Embryonic facial prominence (tissue), 1 donor: ENCODE data around the gene MZT2A.
"Not testable (repeated sequence)": the region's sequence is repeated elsewhere in the genome, so short reads cannot be mapped to it uniquely, and the experiment has no call there.

Experiments
- DNase-seq: peaks from one replicate; pipeline ENCODE4 v3.0.0-alpha.2; 2016; ENCODE audit errors: extremely low spot score

MZT2A gene

DNA sequence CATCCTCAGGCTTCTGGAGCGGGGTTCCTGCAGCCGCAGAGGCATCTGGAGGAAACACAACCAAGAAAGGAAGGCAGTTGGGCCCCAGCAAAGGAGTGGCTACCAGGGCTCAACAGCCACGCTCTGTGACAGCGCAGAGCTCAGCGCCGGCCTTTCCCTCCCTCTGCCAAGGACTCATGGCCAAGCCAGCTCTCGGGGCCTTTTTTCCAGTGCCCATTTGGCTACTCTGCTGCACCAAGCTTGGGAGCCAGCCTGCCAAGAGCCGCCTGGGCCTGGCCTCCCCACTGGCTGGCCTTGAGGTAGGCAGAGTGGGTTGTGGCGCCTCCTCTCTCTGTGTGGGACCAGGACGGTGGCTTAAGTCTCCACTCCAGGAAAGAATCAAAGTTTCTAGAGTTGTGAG lies 28.3 kb upstream of the MZT2A start:
- DNase-seq = no peak

DNA sequence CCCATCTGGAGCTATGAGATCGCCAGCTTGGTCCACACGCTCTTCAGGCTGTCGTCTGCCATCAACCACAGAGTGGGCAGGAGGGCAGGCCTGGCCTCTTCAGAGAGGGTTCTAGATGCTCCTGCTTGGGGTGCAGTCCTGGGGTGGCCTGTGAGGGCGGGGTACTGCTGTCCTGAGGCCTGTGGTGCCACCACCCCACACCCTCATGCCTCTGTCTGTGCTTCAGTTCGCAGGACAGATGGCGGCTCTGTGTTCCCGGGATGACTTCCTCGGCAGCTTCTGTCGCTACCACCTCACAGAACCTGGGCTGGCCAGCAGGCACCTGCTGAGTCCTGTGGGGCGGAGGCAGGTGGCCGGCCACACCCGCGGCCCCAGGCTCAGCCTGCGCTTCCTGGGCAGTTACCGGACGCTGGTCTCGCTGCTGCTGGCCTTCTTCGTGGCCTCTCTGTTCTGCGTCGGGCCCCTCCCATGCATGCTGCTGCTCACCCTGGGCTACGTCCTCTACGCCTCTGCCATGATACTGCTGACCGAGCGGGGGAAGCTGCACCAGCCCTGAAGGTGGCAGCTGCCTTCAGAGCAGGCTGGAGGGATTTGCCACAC lies 27.8 kb upstream of the MZT2A start:
- DNase-seq = not testable (repeated sequence)

DNA sequence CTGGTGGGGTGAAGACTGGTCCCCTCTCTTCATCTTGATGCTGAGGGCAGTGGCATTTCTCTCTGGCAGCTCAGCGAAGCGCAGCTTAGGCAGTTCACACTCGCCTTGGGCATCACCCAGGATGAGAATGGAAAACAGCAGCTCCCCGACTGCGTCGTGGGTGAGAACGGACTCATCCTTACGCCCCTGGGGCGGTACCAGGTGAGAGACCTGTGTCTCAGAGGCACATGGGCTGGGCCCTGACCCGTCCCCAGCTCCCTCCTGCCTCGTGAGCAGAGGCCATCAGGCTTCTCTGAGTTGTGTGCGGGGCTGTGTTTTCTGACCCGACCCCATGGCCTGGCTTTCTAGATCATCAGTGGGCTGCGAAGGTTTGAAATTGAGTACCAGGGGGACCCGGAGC lies 27.3 kb upstream of the MZT2A start:
- DNase-seq = no peak

DNA sequence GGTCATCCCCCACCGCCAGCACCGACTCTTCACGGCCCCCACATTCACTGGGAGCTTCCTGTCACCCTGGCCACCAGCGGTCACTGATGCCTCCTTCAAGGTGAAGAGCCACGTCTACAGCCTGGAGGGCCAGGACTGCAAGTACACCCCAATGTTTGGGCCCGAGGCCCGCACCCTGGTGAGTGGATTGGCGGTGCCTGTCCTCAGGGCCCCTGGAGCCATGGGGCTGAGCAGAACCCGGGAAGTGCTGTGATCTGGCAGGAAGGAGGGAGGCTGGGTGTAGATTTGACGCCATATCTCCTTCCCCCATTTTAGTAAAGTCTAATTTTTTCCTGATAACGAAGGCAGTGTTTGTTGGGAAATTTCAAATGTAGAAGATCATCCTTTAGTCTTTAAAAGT lies 26.3 kb upstream of the MZT2A start:
- not testable (repeated sequence) for DNase-seq

DNA sequence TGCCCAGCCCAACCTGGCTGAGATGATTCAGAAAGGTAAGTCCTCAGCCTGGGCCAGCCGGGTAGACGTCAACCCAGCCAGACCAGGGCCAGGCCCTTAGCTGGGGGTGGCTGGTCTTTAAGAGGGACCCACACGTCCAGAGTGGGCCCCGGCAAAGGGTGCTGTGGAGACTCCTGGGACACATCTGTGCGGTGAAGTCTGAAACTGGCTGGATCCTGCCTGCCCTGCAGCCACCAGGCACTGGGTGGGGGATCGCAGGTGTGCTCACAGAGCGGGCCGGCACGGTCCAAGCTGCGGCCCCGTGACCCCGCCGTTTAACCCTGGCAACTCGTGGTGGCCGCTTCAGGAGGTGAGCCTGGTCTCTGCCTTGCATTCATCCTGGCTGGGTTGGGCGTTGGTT lies 25.7 kb upstream of the MZT2A start:
- DNase-seq = not testable (repeated sequence)

DNA sequence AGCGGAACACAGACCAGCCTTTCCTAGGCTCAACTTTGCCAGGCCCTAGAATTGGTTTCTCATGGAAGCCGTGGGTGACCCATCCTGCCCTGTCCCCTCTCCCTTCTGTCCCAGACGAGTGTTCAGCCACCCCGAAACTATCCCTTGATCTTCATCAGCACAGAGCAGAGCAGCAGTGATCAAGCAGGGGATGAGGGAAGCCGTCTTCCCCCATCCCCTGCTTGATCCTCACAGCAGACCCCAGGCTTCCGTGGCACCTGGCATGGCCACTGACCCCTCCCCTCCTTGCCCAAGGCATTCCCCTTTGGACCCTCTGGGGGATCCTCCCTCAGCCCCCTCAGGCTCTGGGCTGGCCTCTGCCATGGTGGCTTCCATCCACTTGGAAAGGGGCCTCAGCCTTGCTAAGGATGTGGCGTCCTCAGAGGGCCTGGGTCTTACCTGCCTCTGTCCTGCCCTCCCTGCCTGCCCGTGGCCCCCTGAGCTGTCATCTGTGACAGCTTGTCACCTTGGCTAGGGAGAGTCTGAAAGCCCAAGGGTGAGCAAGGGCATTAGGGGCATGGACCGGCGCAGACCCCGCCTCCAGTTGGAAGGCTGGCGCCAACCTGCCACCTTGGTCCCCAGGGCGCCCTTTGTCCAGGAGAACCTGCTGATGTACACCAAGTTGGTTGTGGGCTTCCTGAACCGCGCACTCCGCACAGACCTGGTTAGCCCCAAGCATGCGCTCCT lies 25.1 kb upstream of the MZT2A start:
- DNase-seq = no peak

DNA sequence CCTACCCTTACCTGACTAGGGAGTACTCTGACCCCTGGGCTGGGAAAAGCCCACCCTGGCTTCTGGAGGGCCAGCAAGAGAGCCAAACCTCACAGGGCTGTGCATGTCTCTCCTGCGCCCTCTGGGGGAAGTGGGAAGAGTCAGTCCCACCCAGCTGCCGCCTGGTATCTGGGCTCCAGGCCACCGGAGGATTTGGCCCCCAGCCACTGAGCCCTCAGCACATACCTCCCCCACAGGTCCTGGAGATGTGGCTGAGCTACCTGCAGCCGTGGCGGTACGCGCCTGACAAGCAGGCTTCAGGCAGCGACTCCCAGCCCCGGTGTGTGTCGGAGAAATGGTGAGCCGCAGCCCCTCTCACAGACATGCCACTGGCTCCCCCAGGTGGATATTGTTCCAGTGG lies 24.4 kb upstream of the MZT2A start:
- not testable (repeated sequence) for DNase-seq

DNA sequence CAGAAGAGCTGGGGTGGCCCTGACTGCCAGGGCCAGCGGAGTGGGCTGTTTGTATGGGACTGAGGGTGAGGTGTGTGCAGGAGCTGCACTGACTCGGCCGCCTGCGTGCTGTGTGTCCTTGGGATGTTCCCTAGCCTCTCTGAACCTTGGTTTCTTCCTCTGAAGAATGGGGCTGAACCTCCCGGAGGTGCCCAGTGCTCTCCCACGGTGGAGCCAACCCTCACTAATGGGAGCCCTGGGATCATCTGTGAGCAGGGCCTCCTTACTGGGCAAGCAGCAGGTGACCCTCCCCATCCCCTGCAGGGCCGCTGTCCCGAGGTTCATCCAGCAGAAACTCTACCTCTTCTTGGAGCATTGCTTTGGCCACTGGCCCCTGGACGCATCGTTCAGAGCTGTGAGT lies 23.8 kb upstream of the MZT2A start:
- no peak for DNase-seq

DNA sequence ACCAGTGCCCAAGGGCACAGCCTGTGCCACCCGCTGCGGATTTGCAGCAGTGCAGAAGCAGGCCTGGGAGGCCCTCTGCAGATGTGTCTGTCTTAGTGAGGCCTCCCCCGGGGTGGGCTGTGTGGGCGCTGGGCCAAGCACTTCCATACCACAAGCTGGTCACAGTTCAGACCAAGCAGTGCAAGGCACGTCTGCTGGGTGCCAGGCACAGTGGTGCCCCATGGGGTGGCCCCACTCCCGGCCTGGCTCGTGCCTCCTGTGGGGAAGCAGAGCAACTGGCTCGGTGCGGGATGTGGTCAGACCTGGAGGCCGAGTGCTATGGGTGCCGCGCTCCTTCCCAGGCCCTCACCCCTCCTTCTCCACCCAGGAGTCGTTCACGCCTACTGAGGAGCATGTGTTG lies 23.0 kb upstream of the MZT2A start:
- DNase-seq = not testable (repeated sequence)

DNA sequence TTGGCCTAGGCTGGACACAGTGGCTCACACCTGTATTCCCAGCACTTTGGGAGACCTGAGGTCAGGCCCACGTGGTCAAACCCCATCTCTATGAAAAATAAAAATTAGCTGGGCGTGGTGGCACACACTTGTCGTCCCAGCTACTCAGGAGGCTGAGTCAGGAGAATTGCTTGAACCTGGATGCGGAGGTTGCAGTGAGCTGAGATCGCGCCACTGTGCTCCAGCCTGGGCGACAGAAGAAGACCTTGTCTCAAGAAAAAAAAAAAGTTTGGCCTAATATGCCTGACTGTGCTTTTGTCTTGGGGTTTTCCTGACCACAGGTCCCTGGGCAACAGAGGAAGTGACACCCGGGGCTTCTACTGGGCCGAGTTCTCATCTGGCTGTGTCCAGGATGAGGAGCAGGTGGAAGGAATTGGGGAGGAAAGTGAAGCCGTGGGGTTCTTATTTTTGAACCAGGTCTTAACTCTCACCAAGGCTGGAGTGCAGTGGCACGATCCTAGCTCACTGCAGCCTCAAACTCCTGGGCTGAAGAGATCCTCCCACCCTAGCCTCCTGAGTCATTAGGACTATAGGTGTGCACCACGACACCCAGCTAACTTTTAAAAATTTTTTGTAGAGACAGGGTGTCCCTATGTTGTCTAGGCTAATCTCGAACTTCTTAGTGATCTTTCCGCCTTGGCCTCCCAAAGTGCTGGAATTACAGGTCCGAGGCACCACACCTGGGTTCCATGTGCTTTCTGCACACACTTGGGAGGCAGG lies 22.4 kb upstream of the MZT2A start:
- DNase-seq = not testable (repeated sequence)

DNA sequence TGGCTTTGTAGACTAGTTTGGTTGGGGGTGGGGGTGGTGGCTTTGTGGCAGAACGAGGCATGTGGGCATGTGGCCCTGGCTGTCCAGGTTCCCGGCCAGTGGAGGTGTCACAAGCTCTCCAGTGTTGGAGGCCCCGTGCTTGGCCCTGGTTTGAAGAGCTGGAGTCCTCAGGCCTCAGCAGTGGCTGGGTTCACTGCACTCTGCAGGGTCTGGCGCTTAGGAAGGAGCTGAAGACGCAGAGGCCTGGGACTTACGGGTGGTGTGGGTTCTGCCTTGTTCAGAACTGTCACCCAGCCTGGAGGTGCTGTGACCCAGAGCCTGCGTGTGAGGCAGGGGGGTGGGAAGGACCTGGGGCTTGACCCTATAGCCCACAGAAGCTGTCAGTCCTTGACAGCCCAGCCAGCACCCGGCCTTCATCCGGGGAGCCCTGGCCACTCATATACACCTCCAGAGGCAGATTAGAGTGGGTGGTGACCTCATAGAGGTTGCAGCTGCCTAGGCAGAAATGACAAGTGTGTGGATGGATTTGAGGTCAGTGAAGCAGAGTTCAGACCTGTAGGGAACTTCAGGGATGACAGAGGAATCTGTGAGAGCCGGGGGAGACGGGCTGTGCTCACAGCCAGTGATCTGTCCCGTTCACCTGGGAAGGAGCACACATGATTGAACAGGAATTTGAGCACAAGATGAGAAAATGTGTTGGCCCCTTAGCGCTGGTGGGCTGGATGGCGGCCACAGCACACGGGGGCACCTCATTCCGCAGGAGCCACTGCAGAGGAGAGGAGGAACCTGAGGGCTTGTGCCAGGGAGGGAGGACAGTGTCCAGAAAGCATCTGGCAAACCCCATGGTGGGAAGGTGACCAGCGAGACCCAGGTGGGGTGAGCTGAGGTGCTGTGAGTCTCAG lies 20.0 kb upstream of the MZT2A start:
- DNase-seq = not testable (repeated sequence)

DNA sequence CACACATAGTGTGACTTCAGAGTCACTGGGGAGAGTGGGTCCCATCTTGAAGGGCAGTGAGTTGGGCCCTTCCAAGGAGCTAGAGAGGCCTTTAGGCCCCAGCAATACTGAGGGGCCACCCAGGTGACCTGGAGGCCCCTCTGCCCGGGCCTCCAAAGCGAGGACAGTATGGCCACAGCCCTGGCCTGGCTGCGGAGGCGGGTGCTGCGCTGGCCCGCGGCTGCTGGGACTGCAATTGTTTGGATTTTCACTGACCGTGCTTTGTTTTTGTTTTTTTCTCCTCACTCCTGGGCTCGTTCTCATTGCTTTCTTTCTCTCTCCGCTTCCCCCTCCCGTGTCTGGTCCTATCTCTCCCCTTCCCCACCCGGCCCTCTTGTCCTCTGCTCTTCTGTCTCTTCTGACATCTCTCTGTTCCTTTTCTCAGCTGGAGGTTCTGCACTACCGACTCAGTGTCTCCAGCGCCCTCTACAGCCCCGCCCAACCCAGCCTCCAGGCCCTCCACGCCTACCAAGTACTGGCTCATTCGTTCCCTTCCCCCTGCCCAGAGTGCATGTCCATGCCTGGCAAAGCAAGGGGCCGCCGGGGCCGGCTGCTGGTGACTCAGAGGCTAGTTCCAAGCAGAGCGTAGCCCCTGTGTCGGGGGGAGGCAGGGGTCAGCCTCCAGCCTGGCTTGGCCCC lies 19.2 kb upstream of the MZT2A start:
- DNase-seq = not testable (repeated sequence)

DNA sequence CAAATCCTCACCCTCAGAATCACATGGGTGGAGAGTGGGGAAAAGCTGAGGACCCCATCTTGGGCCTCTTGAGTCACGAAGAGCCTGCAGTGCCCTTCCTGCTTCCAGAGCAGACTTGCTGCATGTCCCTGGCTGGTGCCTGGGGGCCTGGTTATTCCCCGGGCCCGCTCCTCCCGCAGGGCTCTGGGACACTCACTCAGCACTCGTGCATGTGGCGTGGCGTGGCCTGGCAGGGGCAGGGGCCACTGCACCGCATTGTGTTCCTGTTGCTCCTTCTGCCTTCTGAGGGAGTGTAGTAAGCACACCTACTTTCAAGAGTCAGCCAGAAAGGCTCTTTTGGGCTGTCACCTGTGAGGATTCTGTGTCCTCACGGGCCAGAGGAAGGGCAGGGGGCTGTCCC lies 17.4 kb upstream of the MZT2A start:
- DNase-seq = no peak

DNA sequence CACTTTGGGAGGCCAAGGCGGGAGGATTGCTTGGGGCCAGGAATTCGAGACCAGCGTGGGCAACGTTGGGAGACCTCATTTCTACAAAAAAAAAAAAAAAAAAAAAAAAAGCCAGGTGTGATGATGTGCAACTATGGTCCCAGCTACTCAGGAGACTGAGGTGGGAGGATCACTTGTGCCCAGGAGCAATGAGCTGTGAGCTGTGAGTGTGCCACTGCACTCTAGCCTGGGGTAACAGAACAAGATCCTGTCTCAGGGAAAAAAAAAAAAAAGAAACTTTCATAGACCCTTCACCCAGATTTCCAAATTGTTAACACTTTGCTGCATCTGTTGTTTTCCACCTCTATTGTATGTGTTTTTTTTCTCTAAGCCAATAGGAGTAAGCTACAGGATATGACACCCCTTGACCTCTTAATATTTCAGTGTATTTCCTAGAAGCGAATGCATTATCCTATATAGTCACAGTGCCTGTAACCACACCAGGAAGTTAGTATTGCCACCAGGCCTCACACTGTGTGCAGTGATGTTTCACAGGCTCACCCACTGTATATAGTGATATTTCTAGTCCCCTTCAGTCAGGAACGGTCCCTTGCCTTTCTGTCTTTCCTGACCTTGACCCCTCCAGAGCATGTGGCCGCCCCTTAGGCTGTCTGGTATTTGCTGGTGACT lies 12.0 kb upstream of the MZT2A start:
- DNase-seq = not testable (repeated sequence)

DNA sequence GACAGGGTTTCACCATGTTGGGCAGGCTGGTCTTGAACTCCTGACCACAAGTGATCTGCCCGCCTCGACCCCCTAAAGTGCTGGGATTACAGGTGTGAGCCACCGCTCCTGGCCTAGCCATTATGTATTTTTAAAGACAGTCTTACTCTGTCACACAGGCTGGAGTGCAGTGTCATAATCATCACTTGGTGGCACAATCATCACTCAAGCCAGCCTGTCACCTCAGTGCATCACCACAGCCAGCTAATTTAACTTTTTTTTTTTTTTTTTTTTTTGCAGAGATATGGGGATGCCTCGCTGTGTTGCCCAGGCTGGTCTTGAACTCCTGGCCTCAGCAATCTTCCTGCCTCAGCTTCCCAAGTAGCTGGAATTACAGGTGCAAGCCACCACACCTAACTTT lies 11.4 kb upstream of the MZT2A start:
- not testable (repeated sequence) for DNase-seq

DNA sequence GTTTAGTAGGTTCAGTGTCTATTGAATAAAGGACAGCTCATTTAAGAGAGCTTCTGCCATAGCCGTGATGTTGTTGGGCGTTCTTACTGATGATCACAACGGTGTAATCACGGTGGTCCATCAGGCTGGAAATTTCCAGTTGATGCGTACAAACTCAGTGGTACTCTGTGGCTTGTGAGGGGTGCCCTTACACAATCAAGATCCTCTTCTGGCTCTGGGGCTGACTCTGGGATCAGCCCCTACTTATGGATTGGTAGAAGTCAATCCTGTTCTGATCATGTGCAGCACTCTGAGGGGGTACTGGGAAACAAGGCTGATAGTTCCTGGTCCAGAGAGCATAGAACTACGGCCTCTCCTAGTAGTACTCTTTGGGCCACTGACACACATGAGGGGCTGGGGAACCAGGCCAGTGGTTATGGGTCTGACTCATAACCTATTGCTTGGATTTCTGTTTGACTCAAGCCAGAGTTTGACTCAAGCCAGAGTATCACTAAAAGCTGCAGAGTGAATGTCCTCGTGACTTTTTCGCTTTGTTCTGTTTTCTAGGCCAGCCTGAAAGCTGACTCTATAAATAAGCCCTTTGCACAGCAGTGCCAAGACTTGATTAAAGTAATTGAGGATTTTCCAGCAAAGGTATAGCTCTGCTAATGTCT lies 6.2 kb upstream of the MZT2A start:
- DNase-seq = not testable (repeated sequence)

DNA sequence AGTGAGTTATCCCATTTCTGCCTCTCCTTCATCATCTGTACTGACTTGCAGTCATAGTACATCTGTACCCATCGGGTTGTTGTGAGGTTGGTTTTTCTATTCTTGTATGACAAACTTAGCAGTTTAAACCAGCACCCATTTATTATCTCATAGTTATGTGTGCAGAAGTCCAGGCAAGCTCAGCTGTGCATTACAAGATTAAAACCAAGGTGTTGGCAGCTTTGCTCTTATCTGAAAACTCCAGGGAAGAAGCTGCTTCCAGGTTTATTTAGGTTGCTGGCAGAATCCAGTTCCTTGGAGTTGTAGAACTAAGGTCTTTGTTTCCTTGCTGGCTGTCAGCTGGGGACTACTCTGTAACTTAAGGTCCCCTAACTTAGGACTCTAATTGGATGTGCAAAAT lies 3.3 kb upstream of the MZT2A start:
- not testable (repeated sequence) for DNase-seq

DNA sequence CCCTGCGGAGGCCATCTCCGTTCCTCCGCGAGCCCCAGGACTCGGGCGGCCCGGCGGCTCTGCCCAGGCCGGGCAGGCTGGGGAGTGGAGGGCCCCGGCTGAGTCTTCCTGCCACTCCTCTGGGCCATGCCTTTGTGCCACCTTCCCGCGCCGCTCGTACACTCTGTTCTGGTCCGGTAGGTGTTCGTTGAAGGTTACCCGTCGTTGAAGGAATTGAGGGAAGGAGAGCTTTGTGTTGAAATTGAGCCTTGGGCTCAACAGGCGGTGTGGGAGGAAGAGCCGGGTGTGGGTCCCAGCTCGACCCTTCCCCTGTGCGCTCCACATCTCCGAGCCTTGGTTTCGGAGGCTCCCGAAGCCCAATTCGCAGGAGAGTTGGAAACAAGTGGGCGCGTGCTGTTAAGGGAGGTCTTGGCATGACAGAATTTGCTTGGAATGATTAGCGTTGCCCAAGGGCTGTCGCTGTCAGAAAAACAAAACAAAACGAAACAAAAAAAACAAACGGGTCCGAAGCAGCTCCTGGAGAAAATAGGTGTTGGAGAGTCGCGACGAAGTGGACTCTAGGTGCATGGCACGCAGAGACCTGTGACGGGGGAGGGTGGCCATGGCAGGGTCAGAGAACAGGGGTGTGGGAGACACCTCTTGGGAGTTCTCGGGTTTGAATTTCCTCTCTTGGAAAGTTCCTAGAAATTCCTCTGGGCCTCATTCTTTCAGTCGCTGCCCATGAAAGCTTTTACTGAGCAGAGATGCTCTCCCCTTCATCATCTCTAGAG lies 1.2 kb upstream of the MZT2A start:
- DNase-seq = no peak

DNA sequence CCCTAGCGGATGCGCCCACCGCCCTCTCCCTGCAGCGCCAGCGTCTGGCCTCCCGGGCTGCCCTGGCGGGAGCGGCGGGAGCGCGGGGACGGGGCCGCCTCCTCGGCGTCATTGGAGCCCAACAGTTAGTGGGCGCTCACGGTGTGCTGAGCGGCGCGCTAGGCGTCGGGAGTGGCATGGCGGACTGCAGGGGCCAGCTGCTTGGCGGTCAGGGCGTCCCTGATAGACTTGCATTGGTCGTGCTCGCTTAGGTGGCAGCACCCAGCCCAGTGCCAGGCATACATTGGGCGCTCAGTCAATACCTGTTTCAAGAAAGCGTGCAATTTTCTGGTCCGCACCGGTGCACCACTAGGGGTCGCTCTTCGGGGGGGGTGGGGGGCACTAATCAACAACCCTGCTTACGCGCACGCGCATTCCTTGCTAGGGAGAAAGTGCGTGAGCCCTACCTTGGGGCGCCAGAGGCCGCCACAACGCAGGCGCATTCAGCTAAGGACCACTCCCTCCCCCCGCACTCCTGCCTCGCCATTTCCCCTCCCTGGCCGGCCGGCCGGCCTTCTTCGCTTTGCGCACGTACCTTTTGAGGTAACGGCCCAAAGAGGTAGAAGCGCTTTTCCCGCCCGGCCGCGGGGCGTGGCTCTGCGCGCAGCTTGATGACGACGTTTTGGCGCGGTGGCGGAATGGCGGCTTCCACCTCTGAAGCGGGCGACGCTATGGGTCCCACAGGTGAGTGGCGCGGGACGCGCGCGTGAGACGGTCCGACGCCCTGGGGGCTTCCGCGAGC lies 411 bp upstream of the MZT2A start:
- peak; percentile 85 for DNase-seq
